GM21737 (cell line): ENCODE measurements around the gene NDUFV1.
"Not testable (repeated sequence)": the region's sequence is repeated elsewhere in the genome, so short reads cannot be mapped to it uniquely, and the experiment has no call there.

Experiments used
- ATAC-seq: cut with Tn5 transposase; IDR thresholded peaks from one replicate; pipeline ENCODE4 v1.9.1; 2021; ENCODE audit warnings: mild to moderate bottlenecking, moderate library complexity; ENCODE audit not compliant: unreplicated experiment

The NDUFV1 gene

GRCh38 chr11:67651976-67652781, 45.4 kb downstream of the NDUFV1 start:
- no peak for ATAC-seq

DNA sequence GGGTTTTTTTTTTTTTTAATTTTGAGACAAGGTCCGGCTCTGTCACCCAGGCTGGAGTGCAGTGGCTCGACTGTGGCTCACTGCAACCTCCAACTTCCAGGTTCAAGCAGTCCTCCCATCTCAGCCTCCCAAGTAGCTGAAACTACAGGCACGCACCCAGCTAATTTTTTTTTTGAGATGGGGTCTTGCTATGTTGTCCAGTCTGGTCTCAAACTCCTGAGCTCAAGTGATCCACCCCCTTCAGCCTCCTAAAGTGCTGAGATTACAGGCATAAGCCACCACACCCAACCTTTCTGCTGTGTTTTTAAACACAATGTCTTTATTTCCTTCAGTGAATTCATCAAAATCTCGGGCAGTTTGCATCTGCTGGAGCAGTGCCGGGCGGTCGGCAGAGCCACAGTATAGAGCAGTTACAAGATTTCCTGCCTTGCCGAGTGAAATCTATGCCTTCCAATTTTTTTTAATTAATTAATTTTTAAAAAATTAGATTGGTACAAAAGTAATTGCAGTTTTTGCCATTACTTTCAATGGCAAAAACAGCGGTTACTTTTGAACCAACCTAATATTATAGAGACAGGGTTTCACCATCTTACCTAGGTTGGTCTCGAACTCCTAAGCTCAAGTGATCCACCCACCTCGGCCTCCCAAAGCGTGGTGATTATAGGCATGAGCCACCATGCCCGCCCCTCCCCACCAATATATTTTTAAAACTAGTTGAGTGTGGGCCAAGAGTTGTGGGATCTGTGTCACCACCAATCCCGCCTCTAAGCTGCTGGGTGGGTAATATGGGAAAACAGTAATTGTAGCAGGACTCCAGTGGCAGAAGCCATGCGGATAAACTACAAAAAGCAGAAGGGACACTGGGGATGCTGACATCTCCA, 46.5 kb downstream of the NDUFV1 start:
- ATAC-seq, result no peak

DNA sequence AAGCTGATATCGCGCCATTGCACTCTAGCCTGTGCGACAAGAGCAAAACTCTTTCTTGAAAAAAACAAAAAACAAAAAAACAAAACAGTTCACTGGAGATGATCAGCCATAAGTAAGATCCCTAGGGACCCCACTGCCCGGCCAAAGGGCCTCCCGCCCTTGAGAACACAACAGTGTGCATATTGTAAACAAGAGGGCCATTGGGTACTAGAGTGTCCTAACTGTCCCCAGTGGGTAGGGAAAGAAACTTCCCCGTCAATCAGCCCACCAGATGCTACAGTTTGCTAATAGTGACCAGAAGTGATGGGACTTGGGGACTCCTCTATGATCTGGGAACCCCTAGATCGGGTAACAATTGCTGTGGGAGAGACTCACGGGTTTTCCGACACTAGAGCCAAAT, 47.5 kb downstream of the NDUFV1 start:
- no peak for ATAC-seq

DNA sequence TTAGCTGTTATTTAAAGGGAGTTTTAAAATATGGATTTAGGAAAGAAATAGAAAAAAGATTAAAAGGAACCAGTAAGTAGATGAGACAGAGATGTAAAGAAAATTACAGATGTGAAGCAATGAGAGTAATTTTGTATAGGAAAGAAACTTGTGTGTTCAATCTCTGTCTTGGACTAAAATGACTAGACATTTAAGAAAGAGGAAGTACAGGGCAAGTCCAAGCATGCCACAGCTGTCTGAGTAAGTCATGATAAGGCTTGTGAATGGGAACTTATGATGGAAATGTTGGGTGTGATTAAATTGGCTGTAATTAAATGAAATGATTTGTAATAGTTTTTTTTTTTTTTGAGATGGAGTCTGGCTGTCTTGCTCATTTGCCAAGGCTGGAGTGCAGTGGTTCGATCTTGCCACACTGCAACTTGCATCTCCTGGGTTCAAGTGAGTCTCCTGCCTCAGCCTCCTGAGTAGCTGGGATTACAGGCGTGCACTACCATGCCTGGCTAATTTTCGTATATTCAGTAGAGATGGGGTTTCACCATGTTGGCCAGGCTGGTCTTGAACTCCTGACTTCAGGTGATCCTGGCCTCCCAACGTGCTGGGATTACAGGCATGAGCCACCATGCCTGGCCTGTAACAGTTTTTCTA, 49.7 kb downstream of the NDUFV1 start:
- no peak for ATAC-seq

DNA sequence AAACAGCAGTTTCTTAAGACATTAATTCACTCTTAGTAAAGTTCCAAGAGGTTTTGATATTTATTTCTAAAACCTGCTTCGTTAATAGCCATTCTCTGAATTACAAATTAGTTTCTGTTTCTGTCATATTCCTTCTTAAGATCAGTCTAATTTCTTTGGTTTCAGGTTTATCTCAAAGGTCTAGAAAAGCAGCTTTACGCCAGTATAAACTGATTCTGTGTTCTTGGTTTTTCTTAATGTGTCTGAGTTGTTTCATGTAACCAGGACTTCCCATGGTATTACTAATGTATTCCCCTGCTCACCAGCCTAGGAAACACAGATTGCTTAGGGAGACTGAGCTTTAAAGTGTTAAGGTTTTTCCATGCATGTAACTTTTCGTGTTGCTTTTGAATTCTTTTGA, 50.6 kb downstream of the NDUFV1 start:
- ATAC-seq, result no peak

- ATAC-seq, result not testable (repeated sequence)
Measured at GRCh38 chr11:67659651-67660165, 53.0 kb downstream of the NDUFV1 start.

DNA sequence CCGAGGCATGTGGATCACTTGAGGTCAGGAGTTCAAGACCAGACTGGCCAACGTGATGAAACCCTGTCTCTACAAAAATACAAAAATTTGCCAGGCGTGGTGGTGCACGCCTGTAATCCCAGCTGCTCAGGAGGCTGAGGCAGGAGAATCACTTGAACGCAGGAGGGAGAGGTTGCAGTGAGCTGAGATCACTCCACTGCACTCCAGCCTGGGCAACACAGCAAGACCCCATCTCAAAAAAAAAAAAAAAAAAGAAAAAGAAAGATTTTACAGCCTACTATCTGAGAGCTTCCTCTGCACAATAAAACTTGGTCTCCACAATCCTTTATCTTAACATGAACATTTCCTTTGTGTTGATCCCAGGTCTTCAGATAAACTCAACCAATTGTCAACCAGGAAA, 54.0 kb downstream of the NDUFV1 start:
- ATAC-seq, result not testable (repeated sequence)
